WTC11 (cell line): ENCODE data around the gene TCAF1. TPM values are rescaled to one million over a fixed set of nuclear protein-coding genes. Genes with fewer than 3 reads are reported as not detected.
"Not testable (repeated sequence)": the region's sequence is repeated elsewhere in the genome, so short reads cannot be mapped to it uniquely, and the experiment has no call there.

Experiments
- ATAC-seq: fragments of 200-7000 bp; cut with Tn5 transposase; 2 replicates; pipeline ENCODE4 v1.10.0; 2021; ENCODE audit warnings: mild to moderate bottlenecking, moderate library complexity
- CTCF ChIA-PET: fragments of 300-600 bp; sonication (Branson Sonifier 250); formaldehyde crosslinking; loops from one replicate; lab custom pipeline; 2021; ENCODE audit warnings: antibody characterized with exemption; lab: Charles Lee
- POLR2A ChIA-PET: fragments of 350-600 bp; sonication (Branson Sonifier 250); formaldehyde crosslinking; loops from one replicate; lab custom pipeline; 2021; ENCODE audit warnings: antibody characterized with exemption; lab: Charles Lee
- DNase-seq: peaks from one replicate; pipeline ENCODE4 v3.0.0; 2021; ENCODE audit warnings: low spot score
- H3K27ac Mint-ChIP-seq: 2 replicates; pipeline ENCODE4 v1.8.0; 2021; ENCODE audit warnings: mixed read lengths
- H3K27me3 Mint-ChIP-seq: 2 replicates; pipeline ENCODE4 v1.8.0; 2021; ENCODE audit warnings: low read depth, mild to moderate bottlenecking, moderate library complexity, mixed read lengths
- H3K36me3 Mint-ChIP-seq: 2 replicates; pipeline ENCODE4 v1.8.0; 2021; ENCODE audit warnings: mixed read lengths
- H3K4me1 Mint-ChIP-seq: 2 replicates; pipeline ENCODE4 v1.8.0; 2022; ENCODE audit warnings: mixed read lengths
- H3K4me3 Mint-ChIP-seq: 2 replicates; pipeline ENCODE4 v1.8.0; 2021; ENCODE audit warnings: mild to moderate bottlenecking, moderate library complexity, mixed read lengths
- H3K9me3 Mint-ChIP-seq: 2 replicates; pipeline ENCODE4 v1.8.0; 2021; ENCODE audit warnings: mixed read lengths
- SP1 ChIP-seq: sonication (generic); formaldehyde crosslinking; conservative IDR thresholded peaks from 2 replicates; pipeline ENCODE4 v1.8.1; 2022; ENCODE audit warnings: missing genetic modification reagents
- ZNF263 ChIP-seq: sonication (generic); formaldehyde crosslinking; IDR thresholded peaks from 2 replicates; pipeline ENCODE4 v1.8.1; 2022; ENCODE audit warnings: low read depth, mild to moderate bottlenecking, moderate library complexity, missing genetic modification reagents
- total RNA-seq: library from RNA; stranded (reverse); gene quantifications from 3 replicates; pipeline ENCODE4 v1.2.3, GENCODE V29; 2021
- TF ChIP-seq, protein P1 (sequence below): sonication (generic); formaldehyde crosslinking; conservative IDR thresholded peaks from 2 replicates; pipeline ENCODE4 v1.8.1; 2022; ENCODE audit warnings: mild to moderate bottlenecking, missing genetic modification reagents
- TF ChIP-seq, protein P2 (sequence below): fragments of 200-600 bp; IDR thresholded peaks from 2 replicates; pipeline ENCODE4 v1.8.0; 2022; ENCODE audit warnings: antibody characterized with exemption

Gene TCAF1
- total RNA-seq, 1 experiment from 2014 or later, result 52.7 TPM

DNA sequence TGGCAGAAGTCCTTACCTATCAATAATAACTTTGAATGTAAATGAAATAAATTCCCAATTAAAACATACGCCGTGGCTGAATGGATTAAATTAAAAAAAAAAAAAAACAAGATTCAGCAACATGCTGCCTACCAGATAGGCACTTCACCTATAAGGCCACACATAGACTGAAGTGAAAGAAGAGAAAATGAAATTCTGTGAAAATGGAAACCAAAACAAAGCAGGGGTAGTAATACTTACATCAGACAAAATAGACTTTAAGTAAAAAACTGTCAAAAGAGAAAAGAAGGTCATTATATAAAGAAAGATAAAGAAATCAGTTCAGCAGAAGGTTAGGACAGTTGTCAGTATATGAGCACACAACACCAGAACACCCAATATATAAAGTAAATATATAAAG, 55.3 kb downstream of the TCAF1 start:
- ATAC-seq (no peak), DNase-seq (no peak)
- no peak overlapping the region for H3K27ac Mint-ChIP-seq
- ChIA-PET CTCF (no interaction called here), POLR2A (no interaction called here)
- no peaks in the 10 kb centered on the region for H3K4me1 Mint-ChIP-seq
- no peaks in the 10 kb centered on the region for H3K27me3 Mint-ChIP-seq
- H3K4me3 Mint-ChIP-seq, result no peak overlapping the region
- peaks cover 5% of the 10 kb centered on the region; the same call in 1 of the 2 replicates for H3K9me3 Mint-ChIP-seq
- TF ChIP-seq, protein P1, sequence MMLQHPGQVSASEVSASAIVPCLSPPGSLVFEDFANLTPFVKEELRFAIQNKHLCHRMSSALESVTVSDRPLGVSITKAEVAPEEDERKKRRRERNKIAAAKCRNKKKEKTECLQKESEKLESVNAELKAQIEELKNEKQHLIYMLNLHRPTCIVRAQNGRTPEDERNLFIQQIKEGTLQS (CRISPR knock-in tag), result no peak
- no peak for TF ChIP-seq ZNF263 (CRISPR knock-in tag)
- peaks cover 2% of the 10 kb centered on the region; the same call in 1 of the 2 replicates for H3K36me3 Mint-ChIP-seq

DNA sequence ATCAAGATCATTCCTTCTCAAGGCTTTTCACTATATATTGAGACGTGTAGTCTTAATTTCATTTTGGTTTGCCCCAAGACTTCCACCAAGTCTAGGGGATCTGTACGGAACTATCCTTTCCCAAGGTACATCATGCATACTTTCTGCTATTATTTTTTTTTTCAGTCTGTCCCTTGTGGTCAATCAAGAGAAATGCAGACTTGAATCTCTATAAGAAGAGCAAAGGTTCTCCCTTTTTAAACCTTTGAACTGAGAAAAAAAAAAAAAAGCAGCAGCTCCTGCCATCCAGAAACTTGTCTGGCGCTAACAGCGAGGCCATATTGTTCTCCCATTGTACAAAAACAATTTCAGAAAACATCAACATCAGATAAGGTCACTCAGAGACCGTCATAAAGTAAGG, 60.3 kb downstream of the TCAF1 start:
- H3K27ac Mint-ChIP-seq, ATAC-seq, H3K4me3 Mint-ChIP-seq, H3K4me1 Mint-ChIP-seq, H3K27me3 Mint-ChIP-seq, H3K36me3 Mint-ChIP-seq, CTCF ChIA-PET, POLR2A ChIA-PET, H3K9me3 Mint-ChIP-seq, DNase-seq: not testable (repeated sequence)

DNA sequence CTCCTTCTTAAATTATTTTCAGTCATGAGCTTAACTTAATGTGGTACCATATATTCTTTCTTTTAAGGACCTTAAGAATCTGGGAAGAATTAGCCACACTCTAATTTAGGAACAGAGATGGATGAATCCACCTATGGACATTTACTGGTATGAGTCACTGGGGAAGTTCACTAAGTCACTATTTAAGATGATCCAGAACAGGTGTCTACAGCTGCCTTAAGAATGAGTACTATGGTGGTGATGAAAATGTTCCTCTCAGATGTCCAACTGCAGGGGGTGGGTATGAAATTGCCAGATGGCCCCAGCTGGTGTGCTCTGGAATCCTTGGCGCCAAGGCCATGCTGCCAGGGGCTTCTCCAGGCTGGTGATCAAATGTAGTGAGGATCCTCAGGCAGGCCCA, 61.9 kb downstream of the TCAF1 start:
- H3K4me3 Mint-ChIP-seq, CTCF ChIA-PET, H3K27me3 Mint-ChIP-seq, POLR2A ChIA-PET, H3K4me1 Mint-ChIP-seq, H3K36me3 Mint-ChIP-seq, DNase-seq, H3K27ac Mint-ChIP-seq, ATAC-seq, H3K9me3 Mint-ChIP-seq: not testable (repeated sequence)

DNA sequence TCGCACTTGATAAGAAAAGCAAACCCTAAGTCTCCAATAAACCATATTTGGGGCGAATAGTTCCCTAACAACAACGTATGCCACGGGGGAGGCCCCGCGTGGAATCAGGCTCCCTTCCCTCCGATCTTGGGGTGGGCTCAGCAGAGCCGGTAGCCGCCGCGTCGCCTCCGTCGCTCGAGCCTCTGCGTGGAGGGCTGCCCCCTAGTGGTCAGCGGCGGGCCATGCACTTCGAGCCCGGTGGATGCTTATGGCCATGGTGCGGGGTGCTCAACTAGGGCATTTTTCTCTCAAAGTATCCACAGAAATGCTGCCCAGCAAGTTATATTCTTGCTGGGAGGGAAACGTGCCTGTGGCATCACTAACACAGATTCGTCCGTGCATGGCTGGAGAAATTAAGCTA, 64.8 kb downstream of the TCAF1 start:
- H3K27me3 Mint-ChIP-seq, H3K27ac Mint-ChIP-seq, H3K36me3 Mint-ChIP-seq, POLR2A ChIA-PET, H3K4me3 Mint-ChIP-seq, H3K4me1 Mint-ChIP-seq: not testable (repeated sequence)
- peak; percentile 96 for DNase-seq
- TF ChIP-seq, protein P2, sequence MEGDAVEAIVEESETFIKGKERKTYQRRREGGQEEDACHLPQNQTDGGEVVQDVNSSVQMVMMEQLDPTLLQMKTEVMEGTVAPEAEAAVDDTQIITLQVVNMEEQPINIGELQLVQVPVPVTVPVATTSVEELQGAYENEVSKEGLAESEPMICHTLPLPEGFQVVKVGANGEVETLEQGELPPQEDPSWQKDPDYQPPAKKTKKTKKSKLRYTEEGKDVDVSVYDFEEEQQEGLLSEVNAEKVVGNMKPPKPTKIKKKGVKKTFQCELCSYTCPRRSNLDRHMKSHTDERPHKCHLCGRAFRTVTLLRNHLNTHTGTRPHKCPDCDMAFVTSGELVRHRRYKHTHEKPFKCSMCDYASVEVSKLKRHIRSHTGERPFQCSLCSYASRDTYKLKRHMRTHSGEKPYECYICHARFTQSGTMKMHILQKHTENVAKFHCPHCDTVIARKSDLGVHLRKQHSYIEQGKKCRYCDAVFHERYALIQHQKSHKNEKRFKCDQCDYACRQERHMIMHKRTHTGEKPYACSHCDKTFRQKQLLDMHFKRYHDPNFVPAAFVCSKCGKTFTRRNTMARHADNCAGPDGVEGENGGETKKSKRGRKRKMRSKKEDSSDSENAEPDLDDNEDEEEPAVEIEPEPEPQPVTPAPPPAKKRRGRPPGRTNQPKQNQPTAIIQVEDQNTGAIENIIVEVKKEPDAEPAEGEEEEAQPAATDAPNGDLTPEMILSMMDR, result peak; percentile 82
- TF ChIP-seq, all 79 proteins: peak for 1; not testable (repeated sequence) for 78
- ATAC-seq, result peak; percentile 60
- CTCF ChIA-PET, H3K9me3 Mint-ChIP-seq: not testable (repeated sequence)

DNA sequence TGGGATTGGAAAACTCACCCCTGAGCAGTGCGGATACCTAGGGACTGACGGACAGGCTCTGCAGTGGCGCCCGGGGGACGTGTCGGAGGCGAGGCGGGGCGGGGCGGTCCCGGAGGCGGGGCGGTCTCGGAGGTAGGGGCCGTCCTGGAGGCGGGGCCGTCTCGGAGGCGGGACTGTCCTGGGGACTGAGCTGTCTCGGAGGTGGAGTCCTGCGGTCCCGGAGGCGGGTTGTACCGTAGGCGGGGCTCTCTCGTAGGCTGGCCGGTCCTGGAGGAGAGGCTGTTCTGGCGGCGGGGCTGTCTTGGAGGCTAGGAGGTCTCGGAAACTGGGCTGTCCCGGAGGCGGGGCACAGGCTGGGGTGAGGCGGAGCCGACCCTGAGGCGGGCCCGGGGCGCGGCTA, 65.4 kb downstream of the TCAF1 start:
- H3K9me3 Mint-ChIP-seq, H3K36me3 Mint-ChIP-seq, H3K27me3 Mint-ChIP-seq, CTCF ChIA-PET, POLR2A ChIA-PET, H3K27ac Mint-ChIP-seq, H3K4me1 Mint-ChIP-seq: not testable (repeated sequence)
- peak; percentile 61; the same call in 1 of the 2 replicates for TF ChIP-seq SP1 (CRISPR knock-in tag)
- ATAC-seq (peak; percentile 96), DNase-seq (peak; percentile 97)
- H3K4me3 Mint-ChIP-seq, result peak overlapping the region; percentile 52

DNA sequence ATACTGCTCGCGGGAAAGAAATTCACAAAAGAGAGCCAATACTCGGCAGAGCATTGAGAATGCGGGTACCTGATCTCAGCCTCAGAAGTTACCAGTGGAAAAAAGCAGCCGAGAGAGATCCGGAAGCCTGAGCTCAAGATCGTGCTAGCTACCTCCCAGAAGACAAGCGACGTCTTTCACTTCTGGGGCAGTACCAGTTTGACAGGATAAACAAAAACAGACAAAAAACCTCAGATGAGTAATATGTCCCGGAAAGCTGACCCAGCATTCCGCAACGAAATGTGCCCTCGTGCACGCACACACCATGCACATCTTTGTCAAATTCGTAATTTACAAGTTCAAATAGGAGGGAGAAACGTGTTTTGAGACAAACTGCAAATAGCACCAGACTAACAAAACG, 65.9 kb downstream of the TCAF1 start:
- CTCF ChIA-PET, ATAC-seq, POLR2A ChIA-PET, H3K4me1 Mint-ChIP-seq, H3K9me3 Mint-ChIP-seq, H3K36me3 Mint-ChIP-seq, DNase-seq, H3K27me3 Mint-ChIP-seq, H3K27ac Mint-ChIP-seq: not testable (repeated sequence)
- H3K4me3 Mint-ChIP-seq, result peak overlapping the region; percentile 52; the same call in 1 of the 2 replicates

DNA sequence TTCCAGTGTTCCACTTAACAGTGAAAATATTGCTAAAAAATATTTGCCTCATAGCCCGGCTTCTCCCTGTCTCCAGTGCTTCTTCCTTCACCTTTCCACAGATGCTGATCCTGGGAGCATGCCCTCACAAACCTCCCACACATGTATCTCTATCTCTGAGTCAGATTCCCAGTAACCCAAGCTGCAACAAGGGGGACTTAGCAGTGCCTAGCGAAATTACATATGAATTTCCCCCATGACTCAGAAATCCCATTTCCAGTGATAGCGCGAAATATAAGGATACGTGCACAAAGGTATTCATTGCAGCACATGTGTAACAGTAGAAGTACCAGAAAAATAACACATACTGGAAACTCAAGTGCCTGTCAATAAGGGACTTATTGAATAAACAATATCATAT, 75.4 kb downstream of the TCAF1 start:
- H3K27me3 Mint-ChIP-seq, DNase-seq, CTCF ChIA-PET, H3K36me3 Mint-ChIP-seq, H3K4me1 Mint-ChIP-seq, POLR2A ChIA-PET, ATAC-seq, H3K4me3 Mint-ChIP-seq, H3K9me3 Mint-ChIP-seq, H3K27ac Mint-ChIP-seq: not testable (repeated sequence)

DNA sequence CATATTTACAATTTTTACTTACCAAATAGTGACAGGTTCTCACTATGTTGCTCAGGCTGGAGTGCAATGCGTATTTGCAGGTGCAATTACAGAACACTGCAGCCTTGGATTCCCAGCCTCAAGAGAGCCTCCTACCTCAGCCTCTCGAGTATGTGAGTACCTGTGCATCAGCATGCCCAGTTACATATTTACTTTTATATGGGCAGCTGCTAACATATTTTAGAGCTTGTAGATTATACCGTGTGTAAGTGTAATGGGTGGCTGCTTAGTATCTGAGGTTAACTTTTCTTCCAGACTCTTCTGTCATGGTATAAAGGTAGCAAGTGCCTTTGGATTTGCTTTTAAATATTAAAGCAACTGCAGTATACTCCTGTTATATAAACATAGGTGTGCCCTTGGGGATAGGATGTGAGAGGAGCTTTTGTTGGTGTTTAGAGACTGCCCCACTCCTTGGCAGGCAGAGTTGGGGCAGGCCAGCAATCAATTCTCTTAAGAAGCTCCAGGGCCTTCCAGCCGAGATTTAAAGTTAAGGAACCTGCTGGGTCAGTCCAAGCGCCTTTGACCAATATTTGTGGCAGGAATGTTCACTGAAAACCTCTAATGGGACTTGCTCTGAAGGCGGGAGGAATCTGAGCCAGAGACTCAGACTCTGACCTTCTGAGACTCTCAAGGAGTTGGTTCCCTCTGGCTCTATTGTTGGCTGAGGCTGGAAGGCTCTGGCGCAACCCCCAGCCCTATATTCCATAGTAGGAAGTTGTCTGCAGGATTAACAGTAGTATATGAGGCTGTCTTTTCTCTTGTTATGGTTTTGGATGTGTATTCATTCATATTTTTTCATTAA, 77.5 kb downstream of the TCAF1 start:
- H3K27me3 Mint-ChIP-seq, H3K36me3 Mint-ChIP-seq, H3K4me1 Mint-ChIP-seq, H3K27ac Mint-ChIP-seq, DNase-seq, ATAC-seq, H3K9me3 Mint-ChIP-seq, CTCF ChIA-PET, POLR2A ChIA-PET, H3K4me3 Mint-ChIP-seq: not testable (repeated sequence)

DNA sequence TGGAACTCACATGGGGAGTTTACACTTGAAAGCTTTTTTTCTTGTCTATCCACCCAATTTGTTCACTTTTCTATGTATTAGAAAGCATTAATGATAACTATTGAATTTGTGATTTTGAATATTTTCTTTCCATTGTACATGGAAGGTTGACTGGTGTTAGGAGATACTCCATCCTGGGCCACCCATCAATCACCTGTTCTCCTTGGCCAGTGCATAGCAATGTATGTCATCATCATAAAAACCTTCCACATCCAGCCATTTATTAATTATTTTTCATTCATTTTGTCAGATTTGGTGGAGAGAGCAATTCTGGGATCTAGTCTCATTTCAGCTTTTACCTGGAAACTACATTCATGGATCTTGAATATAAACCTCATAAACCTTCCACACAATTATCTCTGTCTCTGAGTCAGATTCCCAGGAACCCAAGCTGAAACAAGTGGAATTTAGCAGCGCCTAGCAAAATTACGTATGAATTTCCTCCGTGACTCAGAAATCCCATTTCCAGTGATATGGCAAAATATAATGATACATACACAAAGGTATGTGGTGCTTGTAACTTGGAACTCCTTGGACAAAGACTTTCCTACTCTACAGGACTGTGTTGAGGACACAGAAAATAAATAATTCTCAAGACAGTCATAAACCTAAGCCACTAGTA, 78.2 kb downstream of the TCAF1 start:
- H3K4me1 Mint-ChIP-seq, H3K36me3 Mint-ChIP-seq, POLR2A ChIA-PET: not testable (repeated sequence)

DNA sequence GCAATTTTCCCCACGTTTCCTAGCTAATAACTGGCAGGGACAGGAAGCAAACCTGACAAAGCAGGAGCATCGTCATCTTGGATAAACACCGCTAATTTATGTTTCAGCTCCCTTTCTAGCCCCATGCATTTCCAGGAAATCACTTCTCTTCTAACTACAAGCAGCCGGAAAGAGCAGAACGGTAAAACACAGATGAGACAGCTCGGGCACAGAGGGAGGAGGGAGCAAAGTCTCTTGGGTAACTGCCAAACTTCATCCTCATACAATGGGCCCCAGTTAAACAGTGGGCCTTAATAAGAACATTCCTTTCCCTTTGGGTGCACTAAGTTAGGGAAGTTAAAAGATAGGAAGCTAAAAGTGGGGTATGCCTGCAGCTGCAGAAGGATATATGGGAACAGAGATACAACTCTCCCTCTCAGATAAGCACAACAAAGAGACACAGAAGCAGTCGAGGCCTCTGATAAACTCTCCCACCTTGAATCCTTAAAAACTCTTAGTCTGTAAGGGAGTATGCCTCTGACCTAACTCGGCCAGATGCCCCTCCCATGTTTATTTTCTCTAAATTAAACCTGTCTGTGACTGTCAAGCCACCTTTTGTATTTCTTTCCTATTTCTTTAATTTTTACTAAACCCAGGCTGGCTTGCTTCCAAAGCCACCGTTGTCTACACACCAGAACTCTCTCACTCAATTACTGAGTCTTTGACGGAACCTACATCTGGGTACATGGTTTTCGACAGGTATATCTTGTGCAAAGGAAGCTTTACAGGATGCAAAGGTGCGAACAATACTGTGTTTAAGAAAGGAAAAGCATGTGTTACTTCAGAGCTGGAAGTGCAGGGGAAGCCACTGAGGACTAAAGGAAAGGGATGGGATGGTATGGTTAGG, 80.3 kb downstream of the TCAF1 start:
- H3K9me3 Mint-ChIP-seq, DNase-seq, H3K27me3 Mint-ChIP-seq, POLR2A ChIA-PET, H3K4me1 Mint-ChIP-seq, H3K4me3 Mint-ChIP-seq, H3K27ac Mint-ChIP-seq, ATAC-seq, H3K36me3 Mint-ChIP-seq, CTCF ChIA-PET: not testable (repeated sequence)

More for the DNA sequence above, 78.2 kb downstream of the TCAF1 start:
- H3K27ac Mint-ChIP-seq, H3K4me3 Mint-ChIP-seq, H3K9me3 Mint-ChIP-seq, ATAC-seq, CTCF ChIA-PET, H3K27me3 Mint-ChIP-seq, DNase-seq: not testable (repeated sequence)
